ENCODE measurements around the gene MCM5.
"Not testable (repeated sequence)": the region's sequence is repeated elsewhere in the genome, so short reads cannot be mapped to it uniquely, and the experiment has no call there.

MCM5 gene

DNA sequence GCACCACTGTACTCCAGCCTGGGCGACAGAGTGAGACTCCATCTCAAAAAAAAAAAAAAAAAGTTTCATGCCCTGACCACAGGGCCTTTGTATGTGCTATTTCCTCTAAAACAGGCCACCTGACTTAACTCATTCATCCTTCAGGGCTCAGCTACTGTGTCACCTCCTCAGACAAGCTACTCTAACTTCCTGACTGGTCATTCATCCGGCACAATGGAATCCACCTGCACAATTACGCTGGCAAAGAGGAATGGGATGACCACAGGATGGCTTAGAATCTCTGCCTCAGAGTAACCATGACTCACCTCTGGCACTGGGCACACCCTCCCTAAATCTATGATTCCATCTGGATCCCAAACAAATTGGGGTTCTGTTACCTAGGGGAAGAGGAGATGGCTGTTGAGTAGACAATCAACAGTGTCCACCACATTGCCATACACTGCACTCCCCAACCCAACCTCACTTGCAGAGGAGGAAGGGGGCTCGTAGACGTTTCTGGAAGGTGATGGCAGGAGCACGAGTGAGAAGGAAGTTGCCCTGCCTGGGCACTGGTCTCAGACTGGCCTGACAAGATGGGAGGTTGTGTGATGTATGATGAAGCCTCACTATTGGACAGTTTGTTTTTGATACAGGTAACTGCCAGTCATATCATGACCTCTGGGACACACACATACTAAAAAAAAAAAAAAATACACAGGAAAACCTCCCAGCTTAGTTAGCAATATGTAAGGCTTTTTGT is 41.9 kb upstream of the MCM5 start:
- no peak overlapping the region for H3K4me3 ChIP-seq (ENCODE audit: low read length)
- no peak for DNase-seq (ENCODE audit: low read depth)
- TF ChIP-seq, protein P1, sequence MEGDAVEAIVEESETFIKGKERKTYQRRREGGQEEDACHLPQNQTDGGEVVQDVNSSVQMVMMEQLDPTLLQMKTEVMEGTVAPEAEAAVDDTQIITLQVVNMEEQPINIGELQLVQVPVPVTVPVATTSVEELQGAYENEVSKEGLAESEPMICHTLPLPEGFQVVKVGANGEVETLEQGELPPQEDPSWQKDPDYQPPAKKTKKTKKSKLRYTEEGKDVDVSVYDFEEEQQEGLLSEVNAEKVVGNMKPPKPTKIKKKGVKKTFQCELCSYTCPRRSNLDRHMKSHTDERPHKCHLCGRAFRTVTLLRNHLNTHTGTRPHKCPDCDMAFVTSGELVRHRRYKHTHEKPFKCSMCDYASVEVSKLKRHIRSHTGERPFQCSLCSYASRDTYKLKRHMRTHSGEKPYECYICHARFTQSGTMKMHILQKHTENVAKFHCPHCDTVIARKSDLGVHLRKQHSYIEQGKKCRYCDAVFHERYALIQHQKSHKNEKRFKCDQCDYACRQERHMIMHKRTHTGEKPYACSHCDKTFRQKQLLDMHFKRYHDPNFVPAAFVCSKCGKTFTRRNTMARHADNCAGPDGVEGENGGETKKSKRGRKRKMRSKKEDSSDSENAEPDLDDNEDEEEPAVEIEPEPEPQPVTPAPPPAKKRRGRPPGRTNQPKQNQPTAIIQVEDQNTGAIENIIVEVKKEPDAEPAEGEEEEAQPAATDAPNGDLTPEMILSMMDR (conservative IDR thresholded peaks at IDR 0.05; ENCODE audit: low read depth, low read length) = no peak

DNA sequence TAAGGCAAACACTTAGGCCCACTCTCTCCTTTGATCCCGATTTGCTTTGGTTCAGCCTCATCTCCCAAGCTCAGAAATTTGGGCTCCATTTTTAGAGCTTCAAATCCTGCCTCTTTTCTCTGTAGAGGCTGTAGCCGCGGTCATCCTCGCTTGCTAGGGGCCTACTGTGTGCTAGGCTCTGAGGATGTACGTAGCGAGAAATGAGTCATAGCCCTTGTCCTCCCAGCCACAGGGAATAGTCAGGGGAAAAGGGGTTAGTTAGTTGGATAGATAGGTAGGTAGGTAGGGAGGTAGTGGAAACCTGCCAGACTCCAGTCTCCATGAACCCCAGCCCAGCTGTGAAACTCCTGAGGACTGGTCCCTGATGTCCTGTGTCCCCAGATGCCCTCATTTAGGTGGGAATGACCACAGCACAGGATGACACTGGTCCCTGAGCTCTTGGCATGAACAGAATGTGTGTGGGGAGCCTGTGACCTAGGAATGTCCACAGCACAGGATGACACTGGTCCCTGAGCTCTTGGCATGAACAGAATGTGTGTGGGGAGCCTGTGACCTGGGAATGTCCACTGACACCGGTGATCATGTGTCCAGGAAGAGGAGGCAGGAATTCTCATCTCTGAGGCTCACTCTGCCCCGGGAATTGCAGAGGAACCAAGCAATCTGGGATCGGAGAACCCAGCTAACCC is 40.4 kb upstream of the MCM5 start:
- no peak overlapping the region for H3K4me3 ChIP-seq (ENCODE audit: low read length)
- TF ChIP-seq, protein P1 (conservative IDR thresholded peaks at IDR 0.05; ENCODE audit: low read depth, low read length) = no peak
- DNase-seq (ENCODE audit: low read depth) = no peak

DNA sequence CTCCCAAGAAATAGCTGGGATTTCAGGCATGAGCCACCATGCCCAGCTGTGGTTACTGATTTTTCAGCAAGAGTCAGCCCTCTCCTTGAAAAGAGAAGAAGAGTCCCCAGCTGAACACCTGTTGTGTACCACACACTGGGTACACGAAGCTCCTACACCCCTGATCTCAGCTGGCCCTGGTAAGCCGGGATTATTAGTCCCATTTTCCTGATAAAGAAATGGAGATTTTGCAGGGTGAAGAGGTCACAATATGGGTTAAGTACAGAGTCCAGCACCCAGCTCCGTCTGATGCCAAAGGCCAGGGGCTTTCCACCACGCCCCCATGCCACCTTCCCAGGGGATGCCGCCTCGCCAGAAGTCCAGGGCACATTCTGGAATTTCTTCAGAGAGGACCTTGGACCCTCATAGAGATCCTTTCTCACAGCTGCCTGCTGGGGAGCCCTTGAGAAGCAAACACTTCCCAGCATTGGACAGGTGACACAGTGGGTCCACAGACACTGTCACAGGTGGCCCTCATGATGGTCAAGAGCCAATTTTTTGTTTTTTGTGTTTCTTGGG is 38.9 kb upstream of the MCM5 start:
- H3K4me3 ChIP-seq (ENCODE audit: low read length) = no peak overlapping the region
- TF ChIP-seq, protein P1 (conservative IDR thresholded peaks at IDR 0.05; ENCODE audit: low read depth, low read length) = no peak

DNA sequence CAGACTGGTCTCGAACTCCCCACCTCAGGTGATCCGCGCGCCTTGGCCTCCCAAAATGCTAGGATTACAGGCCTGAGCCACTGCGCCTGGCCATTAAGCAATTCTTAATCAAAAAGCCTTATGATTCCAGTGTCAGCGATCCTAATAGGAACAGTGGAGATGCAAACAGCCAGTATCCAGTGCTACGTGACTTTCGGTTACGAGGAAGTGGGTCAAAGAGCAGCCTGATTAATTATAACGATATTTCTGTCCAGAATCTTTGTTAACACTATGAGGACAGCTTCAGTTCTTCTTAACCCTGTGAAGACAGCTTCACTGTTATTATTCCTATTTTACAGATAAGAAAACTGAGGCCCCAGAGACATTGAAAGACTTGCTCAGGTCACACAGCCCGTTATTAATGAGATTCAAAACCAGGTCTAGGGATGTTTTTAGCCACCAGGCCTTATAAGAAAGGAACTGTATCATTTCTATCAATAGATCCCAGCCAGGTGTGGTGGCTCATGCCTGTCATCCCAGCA is 36.3 kb upstream of the MCM5 start:
- TF ChIP-seq, protein P1 (conservative IDR thresholded peaks at IDR 0.05; ENCODE audit: low read depth, low read length) = no peak
- H3K4me3 ChIP-seq (ENCODE audit: low read length) = no peak overlapping the region
- no peak for DNase-seq (ENCODE audit: low read depth)

More for the DNA sequence above, 38.9 kb upstream of the MCM5 start:
- DNase-seq (ENCODE audit: low read depth) = no peak

DNA sequence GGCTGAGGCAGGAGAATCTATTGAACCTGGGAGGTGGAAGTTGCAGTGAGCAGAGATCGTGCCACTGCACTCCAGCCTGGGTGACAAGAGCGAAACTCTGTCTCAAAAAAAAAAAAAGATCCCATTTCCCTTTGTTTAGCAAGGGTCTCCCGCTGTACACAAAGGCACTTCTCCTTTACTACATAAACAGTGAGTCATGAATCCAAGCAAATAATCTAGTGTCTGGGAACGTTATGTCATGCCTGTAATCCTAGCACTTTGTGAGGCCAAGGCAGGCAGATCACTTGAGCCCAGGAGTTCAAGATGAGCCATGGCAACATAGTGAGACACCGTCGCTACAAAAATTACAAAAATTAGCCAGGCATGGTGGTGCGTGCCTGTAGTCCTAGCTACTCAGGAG is 35.7 kb upstream of the MCM5 start:
- H3K4me3 ChIP-seq (ENCODE audit: low read length); DNase-seq (ENCODE audit: low read depth): not testable (repeated sequence)

DNA sequence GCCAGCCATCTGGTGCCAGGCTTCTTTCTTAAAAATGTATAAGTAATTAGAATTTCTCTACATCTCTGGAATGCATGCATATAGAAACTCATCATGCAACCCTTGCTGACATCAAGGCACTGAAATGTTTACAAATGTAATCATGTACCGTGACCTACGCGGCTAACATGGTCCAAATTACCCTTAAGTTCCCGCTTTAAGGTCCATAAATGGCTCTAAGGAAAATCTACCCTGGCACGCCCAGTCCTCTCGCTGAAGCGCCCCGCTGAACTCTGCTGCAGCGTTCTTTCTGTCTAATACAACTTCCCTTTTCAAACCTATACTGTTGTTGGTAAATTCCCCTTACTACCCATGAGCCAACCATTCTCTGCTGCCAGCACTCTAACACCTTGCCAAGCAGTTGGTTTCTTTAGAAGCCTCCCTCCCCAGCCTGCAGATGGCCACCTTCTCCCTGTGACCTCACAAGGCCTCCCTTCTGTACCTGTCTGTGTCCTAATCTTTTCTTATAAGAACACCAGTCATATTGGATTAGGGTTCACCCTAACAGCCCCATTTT is 32.5 kb upstream of the MCM5 start:
- no peak overlapping the region for H3K4me3 ChIP-seq (ENCODE audit: low read length)
- no peak for DNase-seq (ENCODE audit: low read depth)
- TF ChIP-seq, protein P1 (conservative IDR thresholded peaks at IDR 0.05; ENCODE audit: low read depth, low read length) = no peak

DNA sequence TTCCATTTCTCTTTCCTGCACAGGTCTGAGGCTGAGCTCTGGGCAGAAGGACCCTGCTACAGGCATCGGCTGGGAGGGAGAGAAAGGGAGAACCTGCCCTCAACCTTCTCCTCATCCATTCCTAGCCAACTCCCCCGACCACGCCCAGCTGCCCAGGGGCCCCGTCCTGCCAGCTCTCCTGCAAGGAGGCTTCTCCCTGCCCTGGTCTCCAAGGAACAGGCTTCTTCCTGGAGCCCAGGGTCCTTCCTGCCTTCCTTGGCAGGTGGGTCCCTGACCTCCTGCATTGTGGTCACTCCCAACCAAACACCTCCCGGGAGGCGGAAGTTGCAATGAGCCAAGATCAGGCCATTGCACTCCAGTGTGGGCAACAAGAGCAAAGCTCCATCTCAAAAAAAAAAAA is 31.6 kb upstream of the MCM5 start:
- TF ChIP-seq, protein P1 (conservative IDR thresholded peaks at IDR 0.05; ENCODE audit: low read depth, low read length) = no peak
- no peak overlapping the region for H3K4me3 ChIP-seq (ENCODE audit: low read length)
- no peak for DNase-seq (ENCODE audit: low read depth)
